CD4-positive, alpha-beta T cell treated with Interleukin-6 for 4 hours (primary cell): Measurements from ENCODE around the gene GNGT2.
"Not testable (repeated sequence)": the region's sequence is repeated elsewhere in the genome, so short reads cannot be mapped to it uniquely, and the experiment has no call there.

ENCODE experiments used
- DNase-seq: peaks from one replicate; pipeline ENCODE4 v3.0.0-alpha.2; 2020; ENCODE audit warnings: mixed read lengths

GNGT2 gene

DNA sequence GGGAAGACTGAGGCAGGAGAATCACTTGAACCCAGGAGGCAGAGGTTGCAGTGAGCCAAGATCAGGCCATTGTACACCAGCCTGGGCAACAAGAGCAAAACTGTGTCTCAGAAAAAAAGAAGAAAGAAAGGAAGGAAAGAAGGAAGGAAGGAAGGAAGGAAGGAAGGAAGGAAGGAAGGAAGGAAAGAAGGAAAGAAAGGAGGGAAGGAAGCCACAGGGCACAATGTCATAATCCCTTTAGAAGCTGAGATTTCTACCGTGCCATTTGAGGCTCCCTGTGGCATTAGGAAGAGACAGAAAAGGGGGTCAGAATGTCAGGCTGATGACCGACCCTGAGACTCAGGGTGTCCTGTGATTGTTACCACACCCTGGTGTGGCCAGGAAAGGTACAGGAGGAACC is 6.6 kb downstream of the GNGT2 start:
- no peak for DNase-seq

DNA sequence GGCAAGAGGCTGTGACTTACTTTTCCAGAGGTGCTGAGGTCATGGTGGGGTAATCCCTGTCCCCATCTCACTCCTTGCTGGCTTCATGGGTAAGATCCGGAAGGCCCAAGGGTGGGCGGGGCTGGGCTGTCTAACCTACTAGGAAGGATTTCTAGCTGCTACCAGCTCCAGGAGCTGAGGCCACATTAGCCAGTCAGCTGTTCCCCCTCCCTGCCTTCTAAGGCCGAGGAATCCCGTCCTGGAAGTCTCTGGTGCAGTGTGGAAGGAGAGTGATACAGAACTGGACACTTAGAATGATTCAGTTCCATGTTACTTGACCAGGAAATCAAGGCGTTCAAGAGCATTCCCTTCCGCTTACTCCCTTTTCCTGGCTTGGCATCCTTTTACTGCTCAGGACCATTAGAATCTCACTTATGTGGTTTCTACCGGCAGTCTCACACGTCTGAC is 8.9 kb downstream of the GNGT2 start:
- DNase-seq, result no peak

DNA sequence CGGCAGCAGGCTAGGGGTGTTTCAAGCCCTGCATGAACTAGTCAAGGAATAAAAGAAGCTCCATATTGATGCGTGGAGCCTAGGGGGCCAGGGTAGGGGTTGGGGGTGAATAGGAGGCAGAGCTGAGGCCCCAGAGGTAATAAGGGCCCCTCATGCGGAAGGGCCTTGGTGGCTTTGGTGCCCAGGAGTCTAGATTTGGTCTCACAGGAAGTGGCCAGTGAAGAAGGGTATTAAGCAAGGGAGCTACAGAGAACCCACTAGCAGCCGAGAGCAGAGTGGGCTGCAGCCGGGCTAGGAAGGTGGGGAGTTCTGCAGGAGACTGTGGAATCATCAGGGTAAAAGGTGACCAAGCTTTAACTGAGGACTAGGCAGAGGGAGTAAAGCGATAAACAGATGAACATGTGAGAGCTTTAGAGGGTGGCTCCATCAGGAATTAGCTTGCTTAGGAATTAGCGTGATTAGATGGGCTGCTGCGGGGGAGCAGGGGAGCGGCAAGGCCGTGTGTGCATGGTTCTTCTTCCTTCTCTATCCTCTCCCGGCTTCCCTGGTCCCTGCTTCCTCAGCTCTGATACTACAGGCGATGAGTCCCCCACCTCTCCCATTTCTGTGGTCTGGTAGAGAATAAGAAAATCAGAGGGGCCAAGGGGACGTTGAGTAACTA is 9.8 kb downstream of the GNGT2 start:
- DNase-seq, result no peak

DNA sequence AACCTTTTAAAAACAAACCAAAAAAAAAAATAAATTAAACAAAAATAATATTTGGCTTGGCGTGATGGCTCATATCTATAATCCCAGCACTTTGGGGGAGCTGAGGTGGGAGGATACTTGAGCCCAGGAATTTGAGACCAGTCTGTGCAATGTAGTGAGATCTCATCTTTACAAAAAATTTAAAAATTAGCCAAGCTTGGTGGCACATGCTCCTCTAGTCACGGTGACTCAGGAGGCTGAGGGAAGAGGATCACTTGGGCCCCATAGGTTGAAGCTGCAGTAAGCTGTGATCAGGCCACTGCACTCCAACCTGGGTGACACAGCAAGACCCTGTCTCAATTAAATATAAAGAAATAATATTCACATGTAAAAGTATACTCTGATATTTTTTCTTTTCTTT is 12.2 kb downstream of the GNGT2 start:
- no peak for DNase-seq

DNA sequence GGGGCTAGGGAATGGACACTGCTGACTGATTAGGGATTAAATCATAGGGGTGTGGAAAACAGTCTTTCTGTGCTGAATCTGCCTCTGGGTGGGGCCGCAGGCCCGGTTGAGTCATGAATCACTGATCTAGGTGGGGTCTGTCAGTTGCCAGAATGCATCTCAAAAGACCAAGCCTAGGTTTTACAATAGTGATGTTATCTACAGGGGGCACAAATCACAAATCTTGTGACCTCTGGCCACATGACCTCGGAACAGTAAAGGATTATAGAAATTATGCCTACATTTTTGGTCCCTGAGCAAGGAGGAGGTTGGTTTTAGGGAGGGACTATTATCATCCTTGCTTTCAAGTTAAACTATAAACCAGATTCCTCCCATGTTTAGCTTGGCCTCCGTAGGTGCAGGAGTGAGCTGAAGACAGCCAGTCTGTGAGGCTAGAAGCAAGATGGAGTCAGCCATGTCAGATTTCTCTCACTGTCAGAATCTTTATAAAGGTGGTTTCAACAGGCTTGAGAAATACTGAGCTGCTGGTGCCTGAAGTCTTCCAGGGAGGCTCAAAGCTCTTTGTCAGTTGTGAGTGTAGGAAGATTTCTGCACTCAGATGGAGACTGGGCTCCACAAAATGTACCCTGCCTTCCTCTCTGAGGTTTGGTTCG is 12.9 kb downstream of the GNGT2 start:
- DNase-seq, result no peak

DNA sequence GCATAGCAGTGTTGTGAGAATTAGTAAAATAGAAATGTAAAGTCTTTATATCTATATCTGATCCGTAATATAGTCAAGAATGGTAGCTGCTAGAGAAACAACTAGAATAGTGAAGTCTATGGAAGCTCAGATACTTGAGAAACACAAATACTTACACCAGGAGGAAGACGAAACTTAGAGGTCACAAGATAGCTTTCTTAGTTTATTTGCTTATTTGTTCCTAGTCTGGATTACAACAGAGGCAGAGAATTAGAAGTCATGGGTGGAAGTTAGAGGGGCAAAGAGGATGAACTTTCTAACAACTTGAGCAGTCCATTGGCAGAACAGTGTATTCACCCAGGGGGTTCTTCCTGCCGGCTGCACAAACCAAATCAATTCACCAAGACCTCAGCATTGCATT is 13.9 kb downstream of the GNGT2 start:
- DNase-seq, result no peak

DNA sequence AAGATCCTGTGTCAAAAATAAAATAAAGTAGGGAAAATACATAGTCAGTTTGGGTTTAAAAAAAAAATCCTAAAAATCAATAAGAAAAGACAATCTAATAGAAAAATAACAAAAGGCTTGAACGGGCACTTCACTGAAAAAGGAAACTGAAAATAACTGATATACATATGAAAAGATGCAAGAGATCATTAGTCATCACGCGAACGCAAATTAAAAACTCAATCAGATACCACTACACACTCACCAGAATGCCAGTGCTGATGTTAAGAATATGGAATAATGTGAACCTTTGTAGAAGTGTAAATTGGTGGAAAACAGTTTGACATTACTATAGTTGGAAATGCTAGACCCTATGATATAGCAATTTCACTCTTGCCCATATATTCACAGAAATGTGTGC is 14.6 kb downstream of the GNGT2 start:
- DNase-seq, result no peak

DNA sequence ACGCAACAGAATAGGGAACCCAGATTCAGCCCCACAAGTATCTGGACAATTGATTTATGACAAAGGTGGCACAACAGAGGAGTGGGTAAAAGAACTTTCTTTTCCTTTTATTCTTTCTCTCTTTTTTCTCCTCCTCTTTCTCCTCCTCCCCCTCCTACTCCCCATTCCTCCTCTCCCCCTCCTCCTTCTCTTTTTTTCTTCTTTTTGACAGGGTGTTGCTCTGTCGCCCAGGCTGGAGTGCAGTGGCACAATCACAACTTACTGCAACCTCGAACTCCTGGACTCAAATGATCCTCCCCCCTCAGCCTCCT is 16.1 kb downstream of the GNGT2 start:
- no peak for DNase-seq

DNA sequence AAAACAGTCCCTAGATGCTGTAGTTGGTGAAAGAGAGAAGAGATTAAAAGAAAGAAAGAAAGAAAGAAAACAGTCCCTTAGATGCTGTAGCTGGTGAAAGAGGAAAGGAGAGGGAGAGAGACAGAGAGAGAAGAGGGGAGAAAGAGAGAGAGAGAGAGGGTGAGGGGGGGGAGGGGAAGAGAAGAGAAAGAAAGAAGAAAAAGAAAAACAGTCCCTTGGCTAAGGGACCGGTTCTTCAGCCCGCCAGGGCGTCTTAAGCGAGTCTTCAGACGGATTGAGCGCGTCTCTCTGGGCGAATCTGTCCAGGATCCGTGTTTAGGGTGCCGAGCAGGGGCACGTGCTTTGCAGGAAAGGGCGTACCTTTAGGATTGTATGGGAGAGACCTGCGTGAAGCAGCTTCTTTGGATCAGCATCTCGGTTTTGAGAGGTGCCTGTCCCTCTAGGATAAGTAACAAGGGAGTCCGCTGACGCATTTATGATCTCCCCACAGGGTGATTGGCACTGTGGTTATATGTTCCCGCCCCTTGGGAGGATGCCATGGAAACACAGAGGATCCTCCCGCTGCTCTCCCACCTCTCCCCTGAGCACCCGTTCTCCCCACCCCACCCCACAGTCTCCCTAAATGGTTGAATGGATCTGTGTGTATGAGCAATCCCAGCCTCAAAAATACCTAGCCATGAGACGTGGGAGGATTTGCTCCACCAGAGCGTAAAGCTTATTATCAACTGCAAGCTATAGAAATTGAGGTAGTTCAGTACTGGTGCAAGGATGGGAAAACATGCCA is 16.7 kb downstream of the GNGT2 start:
- DNase-seq, result peak; percentile 40

DNA sequence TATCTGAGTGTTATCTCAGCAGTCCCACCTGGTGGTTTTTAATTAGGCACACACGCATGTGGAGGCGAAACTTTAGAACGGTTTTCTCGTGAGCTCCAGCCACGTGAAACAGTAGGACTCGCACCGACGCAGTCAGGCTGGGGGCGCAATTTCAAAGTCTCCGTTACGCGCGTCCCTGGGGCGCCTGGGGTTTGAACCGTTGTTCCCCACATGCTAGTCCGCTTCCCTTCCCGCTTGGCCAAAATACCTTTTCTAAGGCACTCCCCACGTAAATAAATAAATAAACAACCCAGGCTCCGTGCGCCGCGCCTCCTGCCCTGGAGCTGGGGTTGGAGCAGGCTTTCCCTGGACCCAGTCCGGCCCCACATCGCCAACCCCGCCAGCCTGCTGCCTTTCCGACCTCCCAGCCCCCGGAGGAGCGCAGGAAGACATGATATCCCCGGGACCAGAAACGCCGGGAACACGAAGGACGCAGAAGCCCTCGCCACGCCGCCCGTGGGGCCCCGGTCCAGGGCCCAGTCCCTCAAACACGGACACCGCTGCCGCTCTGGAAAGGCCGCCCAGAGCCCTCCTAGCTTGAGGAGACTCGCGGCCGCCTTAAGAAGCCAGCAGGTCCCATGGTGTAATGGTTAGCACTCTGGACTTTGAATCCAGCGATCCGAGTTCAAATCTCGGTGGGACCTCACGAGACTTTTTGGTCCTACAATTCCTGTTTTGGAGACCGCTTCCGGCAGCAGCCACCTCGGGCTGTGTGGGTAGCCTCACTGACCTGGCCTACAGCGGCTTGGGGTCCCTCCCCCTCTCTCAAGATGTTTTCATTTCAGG is 18.2 kb downstream of the GNGT2 start:
- peak; percentile 87 for DNase-seq

DNA sequence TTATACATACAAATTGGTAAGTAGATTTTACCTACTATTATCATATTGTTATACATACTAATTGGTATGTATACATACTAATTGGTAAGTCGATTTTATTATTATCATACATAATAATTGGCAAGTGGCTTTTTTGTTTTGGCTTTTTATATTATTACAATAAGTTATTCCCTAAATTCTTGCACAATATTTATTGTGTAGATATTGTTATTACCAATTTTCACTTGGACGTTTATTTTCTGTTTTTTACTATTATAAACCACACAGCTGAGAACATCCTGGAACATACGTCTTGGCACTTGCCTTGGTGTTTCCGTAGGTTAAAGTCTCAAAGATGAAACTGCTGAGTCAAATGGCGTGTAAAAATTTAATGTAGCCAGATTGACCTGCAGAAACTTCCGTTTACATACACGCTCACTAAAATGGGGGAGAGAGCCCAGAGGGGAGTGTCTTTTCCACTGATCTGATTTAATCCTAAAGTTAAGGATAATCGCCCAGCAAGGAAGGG is 18.9 kb downstream of the GNGT2 start:
- no peak for DNase-seq

DNA sequence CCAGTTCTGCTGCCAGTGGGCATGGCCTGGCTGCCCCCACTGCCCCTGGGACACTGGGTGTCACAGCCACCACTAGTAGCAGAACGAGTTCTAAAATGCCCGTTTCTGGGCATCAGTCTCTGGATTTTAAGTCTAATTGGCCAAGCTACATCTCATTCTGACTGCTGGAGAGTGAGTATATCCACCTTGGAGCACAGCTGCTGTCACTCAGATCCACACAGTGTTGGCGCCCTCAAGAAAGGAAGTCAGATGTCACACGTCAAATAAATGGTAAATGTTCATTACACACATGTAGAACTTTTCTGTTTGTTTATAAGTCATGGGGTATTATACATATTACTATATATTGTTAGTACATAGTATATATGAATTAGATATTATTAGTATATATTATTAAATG is 19.4 kb downstream of the GNGT2 start:
- DNase-seq, result no peak

DNA sequence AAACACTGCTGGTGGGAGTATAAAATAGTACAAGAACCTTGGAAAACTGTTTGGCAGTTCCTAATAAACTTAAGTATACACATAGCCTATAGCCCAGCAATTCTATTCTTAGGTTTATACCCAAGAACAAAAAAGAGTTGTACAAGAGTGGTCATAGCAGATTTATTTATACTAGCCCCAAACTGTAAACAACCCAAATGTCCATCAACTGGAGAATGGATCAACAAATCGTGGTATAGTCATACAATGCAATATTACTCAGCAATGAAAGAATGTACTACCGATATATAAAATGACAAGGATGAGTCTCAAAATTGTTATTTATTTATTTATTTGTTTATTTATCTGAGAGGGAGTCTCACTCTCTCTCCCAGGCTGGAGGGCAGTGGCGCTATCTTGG is 23.1 kb downstream of the GNGT2 start:
- no peak for DNase-seq

DNA sequence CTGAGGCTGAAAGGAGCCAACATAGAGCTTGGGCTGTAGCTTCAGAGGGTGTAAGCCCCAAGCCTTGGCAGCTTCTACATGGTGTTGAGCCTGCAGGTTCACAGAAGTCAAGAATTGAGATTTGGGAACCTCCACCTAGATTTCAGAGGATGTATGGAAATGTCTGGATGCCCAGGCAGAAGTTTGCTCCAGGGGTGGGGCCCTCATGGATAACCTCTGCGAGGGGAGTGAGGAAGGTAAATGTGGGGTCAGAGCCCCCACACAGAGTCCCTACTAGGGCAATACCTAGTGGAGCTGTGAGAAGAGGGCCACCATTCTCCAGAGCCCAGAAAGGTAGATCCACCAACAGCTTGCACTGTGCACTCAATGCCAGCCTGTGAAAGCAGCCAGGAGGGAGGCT is 25.0 kb downstream of the GNGT2 start:
- not testable (repeated sequence) for DNase-seq

DNA sequence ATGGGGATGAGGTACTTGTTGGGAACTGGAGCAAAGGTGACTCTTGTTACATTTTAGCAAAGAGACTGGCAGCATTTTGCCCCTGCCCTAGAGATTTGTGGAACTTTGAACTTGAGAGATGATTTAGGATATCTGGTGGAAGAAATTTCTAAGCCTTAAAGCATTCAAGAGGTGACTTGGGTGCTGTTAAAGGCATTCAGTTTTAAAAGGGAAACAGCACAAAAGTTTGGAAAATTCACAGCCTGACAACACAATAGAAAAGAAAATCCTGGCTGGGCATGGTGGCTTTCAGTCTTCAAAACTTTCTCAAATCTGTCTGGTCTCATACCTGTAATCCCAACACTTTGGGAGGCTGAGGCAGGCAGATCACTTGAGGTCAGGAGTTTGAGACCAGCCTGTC is 25.9 kb downstream of the GNGT2 start:
- not testable (repeated sequence) for DNase-seq

DNA sequence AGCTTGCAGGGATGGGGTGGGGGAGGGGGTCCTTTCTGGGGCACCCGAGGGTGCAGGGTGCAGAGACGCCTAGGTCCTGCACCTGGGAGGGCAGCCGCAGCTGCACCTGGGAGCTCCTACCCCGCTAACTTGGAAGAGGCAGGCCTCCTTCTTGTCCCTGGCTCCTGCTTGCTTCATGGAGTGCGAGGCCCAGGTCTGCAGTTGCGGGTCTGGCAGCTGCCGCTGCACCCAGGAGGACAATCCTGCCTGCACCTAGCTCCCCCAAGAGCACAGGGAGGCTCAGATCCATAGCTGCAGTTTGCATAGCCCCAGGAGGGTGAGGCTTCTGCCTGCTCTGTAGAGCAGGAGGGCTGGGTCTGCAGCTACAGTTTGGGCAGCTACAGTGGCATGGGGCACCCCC is 26.6 kb downstream of the GNGT2 start:
- no peak for DNase-seq

DNA sequence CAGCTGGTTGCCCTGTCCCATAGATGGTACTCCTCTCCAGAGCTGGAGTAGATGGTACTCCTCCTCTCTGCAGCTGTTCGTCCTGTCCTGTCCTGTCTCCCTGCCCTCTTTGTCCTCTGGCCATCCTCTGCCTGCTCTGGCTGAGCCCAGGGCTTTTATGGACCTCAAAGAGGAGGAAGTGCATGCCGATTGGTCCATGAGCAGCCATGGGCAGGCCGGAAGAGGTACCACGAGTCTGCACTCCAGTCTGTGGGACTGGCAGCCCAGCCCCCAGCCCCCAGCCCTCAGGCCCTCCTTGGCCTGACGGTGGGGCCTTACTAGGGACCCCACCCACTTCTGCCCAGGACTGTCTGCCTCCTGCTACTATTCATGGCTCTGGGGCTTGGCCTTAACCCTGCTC is 27.0 kb downstream of the GNGT2 start:
- no peak for DNase-seq

DNA sequence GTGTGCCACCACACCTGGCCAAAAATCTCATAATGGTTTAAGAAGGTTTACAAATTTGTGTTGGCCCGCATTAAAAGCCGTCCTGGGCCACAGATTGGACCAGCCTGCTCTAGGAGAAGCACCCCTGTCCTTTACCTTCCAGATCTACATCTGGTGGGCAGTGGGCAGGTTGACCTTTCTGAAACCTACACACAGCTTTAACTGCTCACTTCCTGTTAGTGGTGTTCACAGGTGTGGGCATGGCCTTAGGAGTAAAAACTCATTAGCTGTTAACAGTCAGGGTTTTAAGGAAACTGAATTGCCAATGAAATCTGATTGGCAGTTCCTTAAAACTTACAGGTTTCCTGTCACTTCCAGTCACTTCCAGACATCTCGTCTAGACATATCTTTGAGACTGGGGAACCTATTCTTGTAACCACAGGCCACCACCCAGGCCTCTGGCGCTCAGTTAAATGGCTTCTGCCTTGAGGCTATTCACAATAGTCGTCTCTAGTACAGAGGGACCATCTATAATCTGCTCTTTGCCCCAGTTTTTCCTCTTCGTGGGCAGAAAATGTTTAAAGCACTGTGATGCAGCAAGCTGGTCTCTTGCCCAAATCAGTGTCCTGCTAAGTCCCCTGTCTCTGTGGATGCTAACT is 29.3 kb downstream of the GNGT2 start:
- no peak for DNase-seq

DNA sequence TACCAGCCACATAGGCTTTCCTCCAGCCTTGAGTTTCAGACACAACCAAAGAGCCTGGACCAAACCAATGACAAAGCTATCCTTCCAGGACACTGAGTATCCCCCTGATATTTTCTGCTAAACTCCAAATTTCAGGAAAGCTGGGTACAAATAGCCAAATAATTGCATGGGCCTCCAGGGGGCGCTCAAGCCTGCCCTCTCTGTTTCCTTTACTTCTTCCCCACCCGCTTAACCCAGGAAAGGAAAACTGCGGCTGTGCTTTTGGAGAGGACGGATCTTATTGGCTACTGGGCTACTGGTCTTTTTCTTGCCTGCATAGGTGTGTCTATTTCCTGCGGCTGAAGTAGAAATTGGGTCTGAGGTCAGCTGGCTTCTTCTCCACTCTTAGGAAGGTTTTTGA is 30.1 kb downstream of the GNGT2 start:
- peak; percentile 80 for DNase-seq

DNA sequence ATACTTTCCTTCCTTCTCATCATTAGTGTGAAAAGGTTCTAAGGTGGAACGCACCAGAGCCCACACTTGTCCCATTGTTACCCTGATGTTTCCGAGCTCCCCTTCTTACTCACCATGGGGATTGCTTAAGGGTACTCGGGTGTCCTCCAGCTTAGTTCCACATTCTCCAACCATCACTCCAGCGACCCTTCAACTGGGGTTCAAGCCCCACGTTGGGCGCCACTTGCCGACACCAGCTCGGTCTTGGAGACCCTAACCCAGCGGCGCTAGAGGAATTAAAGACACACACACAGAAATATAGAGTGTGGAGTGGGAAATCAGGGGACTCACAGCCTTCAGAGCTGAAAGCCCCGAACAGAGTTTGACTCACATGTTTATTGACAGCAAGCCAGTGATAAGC is 34.4 kb downstream of the GNGT2 start:
- not testable (repeated sequence) for DNase-seq

DNA sequence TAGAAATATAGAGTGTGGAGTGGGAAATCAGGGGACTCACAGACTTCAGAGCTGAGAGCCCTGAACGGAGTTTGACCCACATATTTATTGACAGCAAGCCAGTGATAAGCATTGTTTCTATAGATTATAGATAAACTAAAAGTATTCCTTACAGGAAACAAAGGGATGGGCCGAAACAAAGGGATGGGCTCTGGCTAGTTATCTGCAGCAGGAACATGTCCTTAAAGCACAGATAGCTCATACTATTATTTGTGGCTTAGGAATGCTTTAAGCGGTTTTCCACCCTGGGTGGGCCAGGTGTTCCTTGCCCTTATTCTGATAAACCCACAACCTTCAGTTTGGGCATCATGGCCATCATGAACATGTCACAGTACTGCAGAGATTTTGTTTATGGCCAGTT is 39.7 kb downstream of the GNGT2 start:
- not testable (repeated sequence) for DNase-seq

DNA sequence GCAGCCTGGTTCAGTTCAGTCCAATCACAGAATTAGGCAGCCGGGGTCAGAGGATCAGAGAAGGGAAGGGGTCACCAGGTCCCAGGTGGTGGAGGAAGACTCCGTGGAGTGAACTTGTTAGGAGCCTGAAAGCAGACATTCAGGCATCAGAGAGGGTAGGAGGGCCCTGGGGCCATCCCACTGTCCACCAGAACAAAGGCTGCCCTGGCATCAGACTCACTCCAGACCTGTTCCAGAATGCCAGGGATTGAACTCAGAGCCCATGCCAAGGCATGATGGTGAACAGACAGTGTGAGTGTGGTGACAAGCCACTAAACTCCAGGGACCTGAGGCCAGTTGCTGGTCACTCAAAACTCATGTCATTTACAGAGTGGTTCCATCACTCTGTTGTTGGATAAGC is 40.2 kb downstream of the GNGT2 start:
- no peak for DNase-seq

DNA sequence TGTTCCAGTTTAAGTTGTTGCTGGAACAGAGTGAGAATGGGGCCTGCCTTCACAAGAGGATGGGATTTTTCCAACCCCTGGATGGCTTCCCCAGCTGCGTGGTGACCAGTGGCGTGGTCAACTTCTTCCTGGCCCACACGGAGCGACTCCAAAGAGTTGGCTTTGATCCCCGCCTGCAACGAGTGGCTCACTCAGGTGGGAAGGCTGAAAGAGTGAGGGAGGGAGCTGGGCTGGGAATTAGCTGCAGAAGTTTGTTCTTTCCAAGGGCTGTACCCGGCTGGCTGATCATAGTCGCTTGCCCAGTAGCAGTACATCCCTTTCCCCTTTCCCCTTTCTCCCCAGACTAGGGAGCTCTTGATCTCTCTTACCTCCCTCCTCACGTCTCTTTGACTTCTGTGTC is 41.7 kb downstream of the GNGT2 start:
- no peak for DNase-seq
